ENCODE data around the gene FRMD4A.
"Not testable (repeated sequence)": the region's sequence is repeated elsewhere in the genome, so short reads cannot be mapped to it uniquely, and the experiment has no call there.

Gene FRMD4A

GRCh38 chr10:13734151-13734550, 596.6 kb downstream of the FRMD4A start:
- DNase-seq (ENCODE audit: low read depth in 1 of 2, low spot score in 1 of 2) = no peak

- no peak for DNase-seq (ENCODE audit: low read depth in 1 of 2, low spot score in 1 of 2)
Measured at GRCh38 chr10:13733071-13733470, 597.7 kb downstream of the FRMD4A start.

- DNase-seq (ENCODE audit: low read depth in 1 of 2, low spot score in 1 of 2) = no peak
Measured at GRCh38 chr10:13732465-13732881, 598.3 kb downstream of the FRMD4A start.

GRCh38 chr10:13731799-13732198, 598.9 kb downstream of the FRMD4A start:
- no peak for DNase-seq (ENCODE audit: low read depth in 1 of 2, low spot score in 1 of 2)

GRCh38 chr10:13730956-13731355, 599.8 kb downstream of the FRMD4A start:
- no peak for DNase-seq (ENCODE audit: low read depth in 1 of 2, low spot score in 1 of 2)

- DNase-seq (ENCODE audit: low read depth in 1 of 2, low spot score in 1 of 2) = no peak
Measured at GRCh38 chr10:13730306-13730652, 600.4 kb downstream of the FRMD4A start.

- no peak for DNase-seq (ENCODE audit: low read depth in 1 of 2, low spot score in 1 of 2)
Measured at GRCh38 chr10:13729586-13730305, 601.0 kb downstream of the FRMD4A start.

- DNase-seq (ENCODE audit: low read depth in 1 of 2, low spot score in 1 of 2) = no peak
Measured at GRCh38 chr10:13728898-13729535, 601.7 kb downstream of the FRMD4A start.

GRCh38 chr10:13725594-13725993, 605.1 kb downstream of the FRMD4A start:
- DNase-seq (ENCODE audit: low read depth in 1 of 2, low spot score in 1 of 2) = no peak

GRCh38 chr10:13724484-13724883, 606.2 kb downstream of the FRMD4A start:
- DNase-seq (ENCODE audit: low read depth in 1 of 2, low spot score in 1 of 2) = no peak

GRCh38 chr10:13722747-13723653, 607.7 kb downstream of the FRMD4A start:
- no peak for DNase-seq (ENCODE audit: low read depth in 1 of 2, low spot score in 1 of 2)

- DNase-seq (ENCODE audit: low read depth in 1 of 2, low spot score in 1 of 2) = no peak
Measured at GRCh38 chr10:13721486-13721885, 609.2 kb downstream of the FRMD4A start.

GRCh38 chr10:13720699-13721098, 610.0 kb downstream of the FRMD4A start:
- DNase-seq (ENCODE audit: low read depth in 1 of 2, low spot score in 1 of 2) = no peak

- no peak for DNase-seq (ENCODE audit: low read depth in 1 of 2, low spot score in 1 of 2)
Measured at GRCh38 chr10:13719425-13719824, 611.3 kb downstream of the FRMD4A start.

GRCh38 chr10:13718820-13719219, 611.9 kb downstream of the FRMD4A start:
- DNase-seq (ENCODE audit: low read depth in 1 of 2, low spot score in 1 of 2) = no peak

GRCh38 chr10:13717936-13718772, 612.6 kb downstream of the FRMD4A start:
- peak in 1 of 2 donors; percentile 8 for DNase-seq (ENCODE audit: low read depth in 1 of 2, low spot score in 1 of 2)

GRCh38 chr10:13717571-13717935, 613.2 kb downstream of the FRMD4A start:
- no peak for DNase-seq (ENCODE audit: low read depth in 1 of 2, low spot score in 1 of 2)

- no peak for DNase-seq (ENCODE audit: low read depth in 1 of 2, low spot score in 1 of 2)
Measured at GRCh38 chr10:13716081-13717071, 614.3 kb downstream of the FRMD4A start.

GRCh38 chr10:13715596-13715995, 615.1 kb downstream of the FRMD4A start:
- not testable (repeated sequence) for DNase-seq (ENCODE audit: low read depth in 1 of 2, low spot score in 1 of 2)

GRCh38 chr10:13715100-13715499, 615.6 kb downstream of the FRMD4A start:
- no peak for DNase-seq (ENCODE audit: low read depth in 1 of 2, low spot score in 1 of 2)

Data from activated T-helper 1 cell treated with anti-CD3 and anti-CD28 coated beads, Interleukin-2, amount 50 U/mL, for 16 hours (primary cell).